Stimulated activated effector memory CD8-positive, alpha-beta T cell treated with anti-CD3 and anti-CD28 coated beads, Interleukin-12 subunit alpha, Interleukin-12 subunit beta, amount 100 ng/mL, for 72 hours (primary cell): ENCODE data around the gene CRYAA.

Source experiments
- ATAC-seq: fragments of 150-1000 bp; cut with Tn5 transposase; 2 replicates; pipeline ENCODE4 v1.10.0; 2021
- DNase-seq, 2 donors: peaks; one replicate each; pipeline ENCODE4 v3.0.0; 2021 to 2022; ENCODE audit warnings: low spot score in 2 of 2
- H3K27ac Mint-ChIP-seq: one replicate; pipeline ENCODE4 v1.8.0; 2022; ENCODE audit warnings: mild to moderate bottlenecking, mixed read lengths
- H3K36me3 Mint-ChIP-seq: one replicate; pipeline ENCODE4 v1.8.0; 2022; ENCODE audit warnings: mild to moderate bottlenecking, mixed read lengths
- H3K4me1 Mint-ChIP-seq: one replicate; pipeline ENCODE4 v1.8.0; 2022; ENCODE audit warnings: mixed read lengths
- H3K4me3 Mint-ChIP-seq: one replicate; pipeline ENCODE4 v1.8.0; 2022; ENCODE audit warnings: mild to moderate bottlenecking, mixed read lengths
- H3K9me3 Mint-ChIP-seq: one replicate; pipeline ENCODE4 v1.8.0; 2022; ENCODE audit warnings: mixed read lengths

CRYAA gene

GRCh38 chr21:43207868-43208267, 39.1 kb downstream of the CRYAA start:
- Mint-ChIP-seq H3K36me3 (no peaks in the 10 kb centered on the region), H3K27ac (no peak overlapping the region), H3K9me3 (no peaks in the 10 kb centered on the region), H3K4me3 (no peak overlapping the region), H3K4me1 (no peaks in the 10 kb centered on the region)
- DNase-seq (no peak), ATAC-seq (no peak)

- DNase-seq: no peak
- no peak for ATAC-seq
- Mint-ChIP-seq H3K4me1 (no peaks in the 10 kb centered on the region), H3K9me3 (no peaks in the 10 kb centered on the region), H3K36me3 (no peaks in the 10 kb centered on the region), H3K4me3 (no peak overlapping the region), H3K27ac (no peak overlapping the region)
These were observed 39.9 kb downstream of the CRYAA start for GRCh38 chr21:43208561-43209332.

GRCh38 chr21:43209575-43210453, 41.0 kb downstream of the CRYAA start:
- Mint-ChIP-seq H3K9me3 (no peaks in the 10 kb centered on the region), H3K27ac (no peak overlapping the region), H3K4me3 (no peak overlapping the region), H3K36me3 (no peaks in the 10 kb centered on the region), H3K4me1 (no peaks in the 10 kb centered on the region)
- no peak for DNase-seq
- no peak for ATAC-seq

GRCh38 chr21:43210454-43211071, 41.8 kb downstream of the CRYAA start:
- no peak for ATAC-seq
- no peaks in the 10 kb centered on the region for H3K9me3 Mint-ChIP-seq
- H3K36me3 Mint-ChIP-seq: no peaks in the 10 kb centered on the region
- DNase-seq: no peak
- H3K27ac Mint-ChIP-seq: no peak overlapping the region
- H3K4me1 Mint-ChIP-seq: no peaks in the 10 kb centered on the region
- no peak overlapping the region for H3K4me3 Mint-ChIP-seq

GRCh38 chr21:43211072-43211759, 42.4 kb downstream of the CRYAA start:
- no peak for ATAC-seq
- no peaks in the 10 kb centered on the region for H3K36me3 Mint-ChIP-seq
- no peak for DNase-seq
- H3K27ac Mint-ChIP-seq: no peak overlapping the region
- no peaks in the 10 kb centered on the region for H3K4me1 Mint-ChIP-seq
- no peak overlapping the region for H3K4me3 Mint-ChIP-seq
- H3K9me3 Mint-ChIP-seq: no peaks in the 10 kb centered on the region

- Mint-ChIP-seq H3K4me3 (no peak overlapping the region), H3K4me1 (no peaks in the 10 kb centered on the region), H3K36me3 (no peaks in the 10 kb centered on the region), H3K27ac (no peak overlapping the region), H3K9me3 (no peaks in the 10 kb centered on the region)
- ATAC-seq: no peak
- DNase-seq: no peak
These were observed 42.9 kb downstream of the CRYAA start for GRCh38 chr21:43211760-43212115.
